HG03139 (cell line): ENCODE results near the gene PJA1.
A peak's percentile ranks its signal among the peaks of the same experiment; 100 is the strongest.

ENCODE experiments used
- ATAC-seq: cut with Tn5 transposase; IDR thresholded peaks from one replicate; pipeline ENCODE4 v1.9.1; 2021; ENCODE audit not compliant: unreplicated experiment

PJA1 gene

DNA sequence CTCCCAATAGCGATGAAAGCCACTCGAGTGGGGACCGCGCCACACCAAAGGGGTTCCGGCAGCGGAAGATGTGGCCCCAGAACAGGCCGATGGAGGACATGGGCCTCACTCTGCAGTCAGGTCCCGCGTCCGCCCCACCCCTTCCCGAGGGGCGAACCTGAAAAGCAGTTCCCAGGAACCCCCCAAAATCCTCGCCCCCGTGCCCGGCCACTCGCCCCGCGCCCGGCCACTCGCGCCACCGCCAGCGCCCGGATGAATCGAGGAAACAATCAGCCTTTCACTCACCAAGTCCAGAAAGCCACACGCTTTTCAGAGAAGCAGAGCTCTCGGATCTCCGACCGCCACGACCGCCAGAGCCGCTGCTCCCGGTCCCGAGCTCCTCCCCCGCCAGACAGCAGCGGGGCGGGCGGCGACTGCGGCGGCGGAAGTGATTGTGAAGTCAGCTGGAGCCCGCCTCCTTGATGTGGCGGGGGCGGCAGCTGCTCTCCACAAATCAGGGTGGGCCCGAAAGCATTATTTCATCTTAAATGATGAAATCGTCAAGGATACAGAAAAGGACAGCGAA is at the start of gene PJA1:
PJA1 (minus strand) TSS at position 367 of the 565 bp plus-strand sequence. CDS start 2,380 bp downstream, outside the sequence.
- ATAC-seq, result peak; percentile 87

DNA sequence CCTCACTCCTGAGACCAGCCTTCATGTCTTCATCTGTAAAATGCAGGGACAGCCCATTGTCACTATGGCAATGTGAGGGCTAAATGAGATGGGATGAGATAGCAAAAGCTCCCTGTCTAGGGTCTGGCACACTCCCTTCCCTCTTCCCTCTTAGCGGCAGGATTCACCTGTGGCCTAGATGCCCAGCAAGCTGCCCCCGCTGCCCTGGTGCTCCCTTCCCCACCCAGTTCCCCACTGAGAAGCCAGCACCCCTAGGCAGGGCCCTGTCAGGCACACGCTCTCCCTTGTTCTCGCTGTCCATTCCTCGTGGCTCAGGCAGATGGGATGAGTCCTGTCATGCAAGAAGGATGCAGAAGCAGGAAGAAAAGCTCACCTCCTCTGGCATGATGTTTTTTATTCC is 49.2 kb upstream of the PJA1 start:
- no peak for ATAC-seq

DNA sequence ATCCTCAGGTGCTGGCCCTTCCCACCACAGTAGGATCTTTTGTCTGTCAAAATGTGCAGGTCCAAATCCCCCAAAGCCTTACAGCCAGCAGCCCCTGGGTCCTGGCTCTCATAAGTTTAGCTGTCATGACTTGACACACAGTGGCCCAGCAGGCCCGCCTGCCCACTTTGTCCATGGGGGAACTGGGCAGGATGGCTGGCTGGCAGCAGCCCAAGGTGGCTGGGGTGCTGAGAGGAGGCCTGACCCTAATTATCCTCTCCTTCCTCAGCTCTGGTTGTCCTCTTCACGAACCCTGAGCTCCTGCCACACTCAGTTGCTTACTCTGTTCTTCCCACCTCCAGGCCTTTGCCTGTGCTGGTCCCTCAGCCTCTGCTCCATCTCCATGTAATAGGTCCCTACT is 46.4 kb upstream of the PJA1 start:
- ATAC-seq, result no peak

GRCh38 chrX:69210581-69210980 is 45.3 kb upstream of the PJA1 start:
- ATAC-seq, result no peak

- ATAC-seq, result no peak
These were observed 42.0 kb upstream of the PJA1 start for GRCh38 chrX:69207216-69207615.

- ATAC-seq, result no peak
These were observed 38.4 kb upstream of the PJA1 start for GRCh38 chrX:69203638-69204037.

GRCh38 chrX:69197690-69198089 is 32.4 kb upstream of the PJA1 start:
- no peak for ATAC-seq

DNA sequence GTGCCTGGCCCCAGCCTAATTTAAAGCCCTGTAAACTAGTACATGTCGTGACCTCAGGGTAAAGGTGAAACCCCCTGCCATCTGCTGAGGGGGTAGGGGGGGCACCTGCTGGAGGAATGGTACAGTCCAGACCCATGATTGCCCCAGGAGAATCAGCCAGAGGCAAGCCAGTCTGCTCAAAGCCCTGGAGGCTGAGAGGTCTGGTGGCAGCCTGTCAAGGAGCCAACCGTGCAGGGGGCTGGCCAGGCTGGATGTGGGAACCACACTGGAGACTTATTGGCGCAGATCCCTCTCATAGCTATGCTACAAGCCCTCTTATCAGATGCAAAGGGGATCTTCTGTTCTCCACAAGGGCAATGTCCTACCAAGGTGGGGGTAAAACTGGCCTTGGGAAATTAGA is 31.4 kb upstream of the PJA1 start:
- no peak for ATAC-seq

DNA sequence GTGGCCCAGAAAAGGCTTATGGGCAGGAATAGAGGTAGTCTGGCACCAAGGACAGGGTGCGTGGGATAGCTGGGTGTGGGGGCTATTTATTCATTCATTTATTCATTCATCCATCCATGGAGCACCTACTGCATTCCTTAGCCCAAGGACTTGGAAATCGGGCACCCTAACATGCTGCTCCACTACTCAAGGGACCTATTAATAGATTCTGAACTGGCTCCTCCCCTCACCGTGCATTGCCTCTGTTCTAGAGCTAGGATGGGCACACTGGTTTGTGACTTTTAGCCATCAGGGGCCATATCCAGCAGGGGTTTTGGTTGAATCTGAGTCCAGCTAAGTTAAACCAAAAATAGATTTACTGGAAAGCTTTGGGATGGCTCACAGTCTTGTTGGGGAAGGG is 30.6 kb upstream of the PJA1 start:
- ATAC-seq, result no peak

DNA sequence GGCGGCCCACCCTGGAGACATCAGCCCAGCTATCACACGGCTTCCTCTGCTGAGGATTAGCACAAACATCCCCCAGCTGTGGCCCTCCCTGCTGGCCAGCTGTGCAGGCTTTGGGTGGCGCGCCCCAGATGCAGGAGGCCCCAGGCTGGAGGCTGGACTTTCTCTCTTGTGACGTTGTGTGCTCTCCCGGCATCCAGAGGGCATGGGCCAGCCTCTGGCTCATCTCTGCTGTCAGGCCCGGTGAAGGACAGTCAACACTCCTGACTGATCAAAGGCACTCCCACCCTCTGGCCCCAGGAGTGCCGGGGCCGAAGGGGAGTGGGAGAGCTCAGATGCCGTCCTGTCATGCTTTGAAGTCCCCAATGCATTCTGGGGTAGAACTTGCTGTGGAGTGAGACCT is 29.9 kb upstream of the PJA1 start:
- no peak for ATAC-seq

- no peak for ATAC-seq
These were observed 27.4 kb upstream of the PJA1 start for GRCh38 chrX:69192603-69193002.

- ATAC-seq, result no peak
These were observed 24.5 kb upstream of the PJA1 start for GRCh38 chrX:69189576-69190371.

DNA sequence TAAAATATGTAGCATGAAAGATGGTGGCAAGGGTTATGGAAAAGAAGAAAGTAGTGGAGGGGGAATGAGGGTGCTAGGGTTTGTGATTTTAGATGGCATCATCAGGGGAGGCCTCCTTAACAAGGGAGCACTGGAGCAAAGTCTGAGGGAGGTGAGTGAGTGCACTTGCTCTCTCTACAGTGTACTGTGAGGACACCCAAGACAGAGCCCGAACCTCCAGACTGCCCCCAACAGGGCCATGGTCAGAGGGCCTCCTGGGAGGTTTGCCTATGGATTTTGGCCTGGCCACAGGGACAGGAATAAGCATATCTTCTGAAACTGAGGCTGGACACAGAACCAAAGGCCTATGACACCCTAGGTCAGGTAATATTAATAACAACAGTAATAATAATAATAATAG is 21.4 kb upstream of the PJA1 start:
- ATAC-seq, result no peak

DNA sequence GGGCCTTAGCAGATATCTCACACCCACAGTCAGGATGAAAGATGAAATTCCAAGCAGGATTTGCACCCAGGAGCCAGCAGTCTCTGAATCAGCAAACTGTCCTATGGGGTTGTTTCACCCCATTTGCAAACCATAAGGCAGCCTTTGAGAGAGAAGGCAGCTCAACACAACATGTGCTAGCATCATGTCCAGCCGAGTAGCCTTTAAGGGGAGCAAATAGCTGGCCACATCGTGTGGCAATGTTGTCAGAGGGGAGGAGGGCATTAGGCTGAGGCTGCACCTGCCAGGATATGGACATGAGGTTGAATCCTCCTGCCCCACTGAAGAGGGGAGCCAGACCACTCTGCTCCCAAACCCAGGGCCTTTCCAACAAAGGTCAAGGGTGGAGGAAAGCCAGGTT is 20.6 kb upstream of the PJA1 start:
- no peak for ATAC-seq

- ATAC-seq, result no peak
These were observed 19.9 kb upstream of the PJA1 start for GRCh38 chrX:69185141-69185540.

DNA sequence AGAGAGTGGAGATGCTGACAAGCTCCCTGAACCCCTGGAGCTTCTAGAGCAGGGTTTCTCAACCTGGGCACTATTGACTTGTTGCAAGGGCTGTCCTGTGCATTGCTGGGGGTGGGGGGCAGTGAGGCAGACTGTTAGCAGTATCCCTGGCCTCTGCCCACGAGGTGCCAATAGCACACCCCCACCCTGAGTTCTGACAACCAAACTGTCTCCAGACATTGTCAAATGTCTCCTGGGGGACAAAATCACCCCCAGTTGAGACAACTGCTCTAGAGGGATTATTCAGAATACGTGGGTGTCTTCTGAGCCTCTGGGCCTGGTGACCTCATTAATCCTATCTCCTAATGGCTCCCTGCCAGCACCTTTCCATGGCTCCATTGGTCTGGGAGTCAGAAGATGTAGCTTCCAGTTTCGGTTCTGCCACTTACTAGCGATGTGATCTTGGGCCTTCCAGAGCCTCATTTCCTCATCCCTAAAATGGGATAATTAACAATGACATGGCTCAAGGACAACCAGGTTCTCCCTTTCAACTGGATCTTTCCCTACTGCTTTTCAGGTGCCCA is 17.6 kb upstream of the PJA1 start:
- no peak for ATAC-seq

DNA sequence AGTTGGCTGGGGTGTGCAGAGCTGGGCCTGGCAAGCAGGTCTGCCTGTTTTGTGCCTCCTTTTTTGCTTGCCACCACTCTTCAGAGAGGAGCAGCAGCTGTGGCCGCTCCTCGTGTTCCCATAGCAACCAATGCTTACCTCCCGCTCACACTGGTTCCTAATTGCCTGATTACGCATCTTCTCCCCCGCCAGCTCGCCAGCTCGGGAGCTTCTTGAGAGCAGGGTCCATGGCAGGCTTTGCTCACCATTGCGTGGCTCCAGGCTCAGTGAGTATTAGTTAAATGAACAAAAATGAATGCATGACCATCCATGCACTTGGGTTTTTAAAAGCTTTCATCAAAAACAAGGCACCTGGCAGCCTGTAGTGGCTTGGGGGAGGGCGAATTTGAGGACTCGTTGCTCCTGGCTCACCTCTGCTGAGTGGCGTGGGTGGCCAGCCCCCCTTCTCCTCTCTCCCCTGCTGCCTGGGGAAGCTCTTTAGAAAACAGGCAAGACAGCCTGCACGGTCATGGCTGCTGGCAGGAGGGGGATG is 14.2 kb upstream of the PJA1 start:
- ATAC-seq, result no peak

DNA sequence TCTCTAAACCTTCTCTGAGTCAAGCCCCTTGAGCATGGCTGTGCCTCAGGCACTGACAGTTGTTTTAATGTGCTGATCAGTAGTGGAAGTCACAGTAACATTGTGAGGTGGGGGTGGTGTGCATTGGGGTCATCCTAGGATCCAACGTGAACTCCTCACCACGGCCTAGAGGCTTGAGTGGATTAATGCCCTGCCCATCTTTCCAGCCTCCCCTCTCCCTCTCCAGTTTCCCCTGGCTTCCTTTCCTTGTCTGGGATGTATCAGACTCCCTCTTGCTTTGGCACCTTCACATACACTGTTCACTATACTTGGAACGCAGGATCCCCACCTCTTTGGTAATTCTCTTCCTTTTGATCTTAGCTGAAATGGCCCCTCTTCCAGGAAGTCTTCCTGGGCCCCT is 13.3 kb upstream of the PJA1 start:
- ATAC-seq, result no peak

GRCh38 chrX:69177511-69178162 is 12.4 kb upstream of the PJA1 start:
- no peak for ATAC-seq

- ATAC-seq, result no peak
These were observed 10.8 kb upstream of the PJA1 start for GRCh38 chrX:69176053-69176452.

- ATAC-seq, result no peak
These were observed 8.7 kb upstream of the PJA1 start for GRCh38 chrX:69173906-69174305.

- no peak for ATAC-seq
These were observed 7.7 kb upstream of the PJA1 start for GRCh38 chrX:69172937-69173336.
